ENCODE measurements around the gene TNF. TPM values are rescaled to one million over a fixed set of nuclear protein-coding genes. Genes with fewer than 3 reads are reported as not detected.

TNF gene
- not detected for polyA plus RNA-seq (2012; ENCODE audit: insufficient read depth, insufficient read length)

- DNase-seq (ENCODE audit: low read depth, low spot score): no peak
- H3K4me3 ChIP-seq (ENCODE audit: low read length): no peak within 1 kb of the TSS
Measured at GRCh38 chr6:31575335-31575901, at the start of gene TNF. TNF (plus strand) TSS chr6:31575565; CDS start chr6:31575742, 177 bp downstream.

- H3K4me3 ChIP-seq (ENCODE audit: low read length): no peak overlapping the region
- DNase-seq (ENCODE audit: low read depth, low spot score): no peak
Measured at GRCh38 chr6:31525932-31526591, 49.3 kb upstream of the TNF start.

GRCh38 chr6:31528307-31528777 is 47.0 kb upstream of the TNF start:
- H3K4me3 ChIP-seq (ENCODE audit: low read length): no peak overlapping the region
- no peak for DNase-seq (ENCODE audit: low read depth, low spot score)

GRCh38 chr6:31528821-31529328 is 46.5 kb upstream of the TNF start, which contains the start of gene MCCD1:
MCCD1 (plus strand) TSS chr6:31528962; CDS start chr6:31529015, 53 bp downstream.
- DNase-seq (ENCODE audit: low read depth, low spot score): no peak

DNA sequence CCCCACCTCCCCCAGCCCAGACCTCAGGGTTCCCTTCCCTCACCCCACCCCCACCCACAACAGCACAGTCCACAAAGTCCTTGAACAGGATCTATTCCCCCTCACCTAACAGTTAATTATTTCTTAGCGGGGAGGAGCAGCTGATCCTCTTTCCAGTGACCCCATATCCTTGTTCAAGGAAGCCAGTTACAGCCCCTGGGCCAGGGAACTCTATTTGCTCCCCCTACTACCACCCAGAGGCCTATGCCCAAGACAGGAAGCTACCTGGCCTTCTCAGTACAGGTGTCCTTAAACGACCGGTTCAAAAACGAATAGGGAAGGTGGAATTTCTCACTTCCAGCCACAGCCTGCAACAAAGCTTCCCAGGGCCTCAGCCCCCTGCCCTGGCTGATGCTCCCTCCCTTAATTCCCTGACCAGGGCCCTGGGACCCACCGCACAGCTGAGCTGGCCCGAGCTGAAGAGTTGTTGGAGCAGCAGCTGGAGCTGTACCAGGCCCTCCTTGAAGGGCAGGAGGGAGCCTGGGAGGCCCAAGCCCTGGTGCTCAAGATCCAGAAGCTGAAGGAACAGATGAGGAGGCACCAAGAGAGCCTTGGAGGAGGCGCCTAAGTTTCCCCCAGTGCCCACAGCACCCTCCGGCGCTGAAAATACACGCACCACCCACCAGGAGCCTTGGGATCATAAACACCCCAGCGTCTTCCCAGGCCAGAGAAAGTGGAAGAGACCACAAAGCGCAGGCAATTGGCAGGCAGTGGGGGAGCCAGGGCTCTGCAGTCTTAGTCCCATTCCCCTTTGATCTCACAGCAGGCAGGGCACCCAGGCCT is 45.8 kb upstream of the TNF start:
- no peak overlapping the region for H3K4me3 ChIP-seq (ENCODE audit: low read length)
- no peak for DNase-seq (ENCODE audit: low read depth, low spot score)

More at GRCh38 chr6:31528821-31529328, 46.5 kb upstream of the TNF start, which contains the start of gene MCCD1:
- H3K4me3 ChIP-seq (ENCODE audit: low read length): no peak within 1 kb of the TSS

- no peak for DNase-seq (ENCODE audit: low read depth, low spot score)
- no peak overlapping the region for H3K4me3 ChIP-seq (ENCODE audit: low read length)
Measured at GRCh38 chr6:31530659-31531058, 44.7 kb upstream of the TNF start.

DNA sequence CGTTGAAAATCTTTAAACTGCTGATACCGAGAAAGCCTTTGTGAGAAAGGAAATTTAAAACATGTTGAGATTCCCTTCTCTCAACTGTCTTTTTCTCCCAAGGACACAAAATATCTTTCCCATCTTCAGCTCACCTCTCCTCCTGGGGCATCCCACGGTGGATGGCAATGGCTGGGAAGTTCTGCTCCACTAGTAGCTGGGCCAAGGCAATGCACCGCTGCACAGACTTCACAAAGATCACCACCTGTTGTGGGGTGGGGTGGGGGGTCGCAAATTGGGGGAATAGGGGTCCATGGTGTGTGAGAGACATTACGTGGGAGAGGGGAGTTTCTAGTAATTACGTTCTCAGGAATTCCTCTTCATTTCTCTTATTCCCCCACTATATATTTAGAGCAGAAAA is 44.2 kb upstream of the TNF start:
- no peak for DNase-seq (ENCODE audit: low read depth, low spot score)
- H3K4me3 ChIP-seq (ENCODE audit: low read length): no peak overlapping the region

GRCh38 chr6:31531771-31532643 is 43.4 kb upstream of the TNF start:
- DNase-seq (ENCODE audit: low read depth, low spot score): no peak
- no peak overlapping the region for H3K4me3 ChIP-seq (ENCODE audit: low read length)

DNA sequence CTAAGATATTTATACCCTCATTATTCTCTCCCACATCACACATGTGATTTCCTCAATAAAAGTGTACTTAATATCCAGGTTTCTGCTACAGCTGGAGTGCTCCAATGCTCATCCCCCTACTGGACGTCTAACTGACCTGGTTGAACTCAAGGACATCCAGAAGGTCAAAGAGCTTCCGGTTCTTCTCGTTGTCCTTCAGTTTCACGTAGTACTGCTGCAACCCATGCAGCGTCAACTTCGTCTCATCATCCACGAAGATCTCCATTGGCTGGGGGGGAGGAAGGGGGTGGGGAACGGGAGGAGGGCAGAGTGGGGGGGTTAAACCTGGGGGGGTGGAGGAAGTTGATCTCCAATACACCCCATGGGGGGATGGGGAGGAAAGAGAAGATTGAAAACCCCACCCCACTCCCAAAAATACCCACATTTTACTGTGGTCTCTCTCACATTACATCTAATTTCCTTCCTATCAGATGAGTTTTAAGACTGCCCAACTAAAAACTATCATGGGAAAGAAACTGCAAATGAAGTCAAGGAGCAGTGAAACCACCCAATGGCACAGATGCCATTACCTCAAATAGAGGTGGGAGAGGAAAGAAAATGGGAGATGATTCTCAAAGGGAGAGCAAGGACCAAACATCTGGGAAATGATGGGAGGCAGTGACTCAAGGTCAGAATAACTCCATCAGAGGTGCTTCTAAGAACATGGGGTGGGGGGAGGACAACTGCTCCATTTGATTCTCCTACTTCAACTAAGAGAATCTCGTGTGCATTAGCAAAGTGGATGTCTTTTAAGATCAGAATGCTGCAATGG is 42.5 kb upstream of the TNF start:
- DNase-seq (ENCODE audit: low read depth, low spot score): no peak
- no peak overlapping the region for H3K4me3 ChIP-seq (ENCODE audit: low read length)

DNA sequence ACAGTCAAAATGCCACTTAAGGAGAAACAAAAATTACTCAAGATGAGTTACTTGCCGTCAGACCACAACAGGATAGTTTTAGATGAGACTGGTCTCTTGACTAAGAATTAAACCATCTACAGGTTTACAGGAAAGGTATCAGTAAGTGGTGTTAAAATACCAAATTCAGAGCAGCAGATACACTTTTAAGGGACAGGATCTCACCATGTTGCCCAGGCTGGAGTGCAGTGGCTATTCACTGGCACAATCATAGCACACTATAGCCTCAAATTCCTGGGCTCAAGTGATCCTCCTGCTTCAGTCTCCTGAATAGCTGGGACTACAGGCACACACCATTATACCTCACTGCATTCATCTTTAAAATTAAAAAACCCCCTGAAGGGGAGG is 41.9 kb upstream of the TNF start:
- DNase-seq (ENCODE audit: low read depth, low spot score): no peak

GRCh38 chr6:31534011-31534410 is 41.4 kb upstream of the TNF start:
- no peak for DNase-seq (ENCODE audit: low read depth, low spot score)
- no peak overlapping the region for H3K4me3 ChIP-seq (ENCODE audit: low read length)

More for the DNA sequence above, 41.9 kb upstream of the TNF start:
- H3K4me3 ChIP-seq (ENCODE audit: low read length): no peak overlapping the region

DNA sequence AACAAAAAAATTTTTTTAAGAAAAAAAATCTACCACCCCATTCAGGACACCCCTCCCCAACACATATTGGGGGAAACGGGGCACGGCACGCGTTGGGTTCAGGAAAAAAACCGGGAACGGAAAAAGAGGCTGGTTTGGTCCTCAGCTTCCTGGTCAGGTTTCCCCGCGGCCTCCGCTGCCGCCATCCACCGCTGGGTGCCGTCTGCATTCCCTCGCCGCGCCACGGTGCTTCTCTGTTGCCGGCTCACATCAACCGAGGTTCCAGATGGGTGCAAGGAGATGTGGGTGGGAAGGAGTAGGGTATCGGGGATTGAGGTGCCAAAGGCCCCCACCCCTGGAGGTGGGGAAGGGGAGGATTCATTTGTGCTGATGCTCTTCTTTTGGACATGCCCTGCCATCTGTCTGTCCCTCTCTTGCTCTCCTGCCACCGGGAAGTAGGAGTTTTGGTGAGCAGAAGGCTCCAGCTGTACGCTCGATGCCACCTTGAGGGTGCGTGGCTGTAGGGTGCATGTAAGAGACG is 40.8 kb upstream of the TNF start:
- DNase-seq (ENCODE audit: low read depth, low spot score): no peak
- no peak overlapping the region for H3K4me3 ChIP-seq (ENCODE audit: low read length)

DNA sequence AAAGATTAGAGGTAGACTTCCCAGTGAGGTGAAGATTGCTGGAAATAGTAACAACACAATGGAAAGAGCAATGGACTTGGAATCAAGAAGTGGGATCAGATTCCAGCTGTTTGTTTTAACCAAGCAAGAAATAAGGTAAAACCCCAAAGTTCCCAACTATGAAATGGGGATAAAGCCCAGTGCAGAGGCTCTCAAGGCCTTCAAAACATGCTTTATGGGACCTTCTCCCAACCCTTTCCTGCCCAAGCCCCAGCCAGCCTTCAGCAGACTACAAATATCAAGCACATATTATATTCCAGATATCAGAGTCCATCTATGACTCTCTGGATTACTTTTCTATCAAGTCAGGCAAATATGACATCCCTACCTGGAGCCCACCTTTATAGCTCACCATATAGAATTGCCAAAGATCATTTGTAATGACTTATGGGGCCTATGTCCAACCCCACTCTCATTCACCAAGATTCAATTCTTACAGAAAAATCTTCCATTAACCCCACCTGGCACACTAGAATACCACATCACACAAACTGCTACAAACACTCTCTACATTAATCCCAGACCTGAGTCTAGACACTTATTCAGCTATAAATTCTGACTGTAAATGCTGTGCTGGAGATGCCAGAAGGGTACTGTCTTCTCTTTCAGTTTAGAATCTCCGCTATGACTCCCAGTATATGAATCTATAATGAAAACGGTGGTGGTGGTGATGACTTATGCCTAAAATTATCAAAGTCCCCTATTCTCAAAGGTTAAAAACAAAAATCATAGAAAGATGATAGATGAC is 39.6 kb upstream of the TNF start:
- no peak overlapping the region for H3K4me3 ChIP-seq (ENCODE audit: low read length)
- DNase-seq (ENCODE audit: low read depth, low spot score): no peak

DNA sequence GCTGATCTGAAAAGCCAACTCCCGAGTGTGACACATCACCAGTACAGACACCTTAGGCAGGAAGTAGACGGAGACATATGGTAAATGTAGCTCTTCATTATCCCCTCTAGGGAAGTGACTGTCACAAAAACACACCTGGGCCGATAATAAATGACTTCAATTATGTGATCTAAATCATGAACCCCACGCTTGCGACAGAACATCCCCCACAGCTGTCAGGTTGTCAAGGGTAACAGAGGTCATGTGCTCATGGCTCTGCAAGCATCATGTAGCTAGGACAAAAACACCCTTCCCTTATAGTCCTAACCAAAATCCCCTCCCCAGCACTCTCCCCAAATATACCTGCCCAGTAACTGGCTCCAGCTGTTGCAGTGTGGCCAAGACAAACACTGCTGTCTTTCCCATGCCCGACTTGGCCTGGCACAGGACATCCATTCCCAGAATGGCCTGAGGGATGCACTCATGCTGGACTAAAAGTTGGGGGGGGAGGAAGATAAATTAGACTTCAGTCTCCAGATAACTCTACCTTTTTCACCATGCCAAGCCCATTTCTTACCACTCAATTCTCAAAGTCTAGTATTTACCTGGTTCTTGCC is 36.5 kb upstream of the TNF start:
- no peak overlapping the region for H3K4me3 ChIP-seq (ENCODE audit: low read length)
- DNase-seq (ENCODE audit: low read depth, low spot score): no peak

- DNase-seq (ENCODE audit: low read depth, low spot score): no peak
- H3K4me3 ChIP-seq (ENCODE audit: low read length): peak overlapping the region; percentile 99
Measured at GRCh38 chr6:31540640-31541039, 34.7 kb upstream of the TNF start.

DNA sequence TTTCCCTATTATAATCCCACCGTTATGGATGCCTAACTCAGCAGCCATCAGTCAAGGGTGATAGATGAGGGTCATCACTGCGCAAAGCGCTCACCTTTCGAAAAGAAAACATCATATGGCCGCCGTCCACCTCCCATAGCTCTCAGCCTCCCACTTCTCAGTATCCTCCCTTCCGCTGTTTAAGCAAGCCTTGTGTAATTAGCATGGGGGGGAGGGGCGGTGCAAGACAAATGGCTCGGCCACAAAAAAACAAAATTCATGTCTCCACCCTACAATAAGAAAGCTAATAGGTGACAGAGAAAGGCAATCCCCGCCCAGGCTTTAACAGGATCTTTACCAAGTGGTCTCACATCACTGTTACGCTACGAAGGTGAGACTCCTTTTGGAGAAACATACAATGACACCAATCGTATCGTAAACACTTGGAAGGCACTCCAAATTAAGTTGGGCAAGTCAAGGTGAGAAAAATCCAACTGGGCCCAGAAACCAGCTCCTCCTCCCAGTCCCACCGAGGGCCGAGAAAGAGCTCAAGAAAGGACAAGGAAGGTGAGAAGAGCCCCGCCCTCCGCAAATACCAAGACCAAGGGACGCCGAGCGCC is 34.2 kb upstream of the TNF start:
- H3K4me3 ChIP-seq (ENCODE audit: low read length): peak overlapping the region; percentile 99
- peak; percentile 49 for DNase-seq (ENCODE audit: low read depth, low spot score)

Measured in Jurkat, Clone E6-1 (cell line).